Lower leg skin (tissue), 4 donors: ENCODE measurements around the gene ZNF415. TPM values are rescaled to one million over a fixed set of nuclear protein-coding genes. Genes with fewer than 3 reads are reported as not detected.

Experiments
- DNase-seq, 2 donors: peaks; one replicate each; pipeline ENCODE4 v3.0.0-alpha.2; 2019; ENCODE audit warnings: low spot score in 2 of 2
- H3K4me3 ChIP-seq: fragments of 200-600 bp; sonication (generic); 2 replicates; pipeline ENCODE4 v1.5.1; 2017; ENCODE audit warnings: mild to moderate bottlenecking, low read depth; ENCODE audit not compliant: poor library complexity, severe bottlenecking
- CTCF ChIP-seq, 3 donors: fragments of 450-650 bp; IDR thresholded peaks; one replicate each; pipeline ENCODE4 v1.5.1; 2016; ENCODE audit warnings: antibody characterized with exemption in 3 of 3, mild to moderate bottlenecking in 3 of 3, moderate library complexity in 2 of 3
- POLR2A ChIP-seq, 2 donors: fragments of 450-650 bp; IDR thresholded peaks; one replicate each; pipeline ENCODE4 v1.6.1; 2016 to 2017; ENCODE audit warnings: antibody characterized with exemption in 2 of 2, mild to moderate bottlenecking in 1 of 2, moderate library complexity in 1 of 2
- WGBS, 2 donors: methylation state at CpG; one replicate each; pipeline ENCODE4 v1.1.5; 2018; 5-methylcytosine and 5-hydroxymethylcytosine counted together
- intact Hi-C: fragments of 100-400 bp; cut with DNase I; formaldehyde crosslinking; loops from one replicate; pipeline ENCODE4 v1.15.0; 2023; ENCODE audit warnings: low total_unique reads
- total RNA-seq, 4 donors: library from RNA; depleted of rRNA; stranded (reverse); fragments of >200 nt; gene quantifications; one replicate each; pipeline ENCODE4 v1.1.0, GENCODE V29; 2016

The ZNF415 gene
- total RNA-seq, 4 donors from 2014 or later: 1.1 to 7.4 (median 5.1) TPM

GRCh38 chr19:53057904-53058580 lies 74.7 kb downstream of the ZNF415 start:
- no peak for DNase-seq
- 5% methylated on average over 58 of the region's 59 CpGs for WGBS, 2 donors

More at GRCh38 chr19:53057904-53058580, 74.7 kb downstream of the ZNF415 start:
- intact Hi-C loops: no loop called here
- TF ChIP-seq CTCF (IDR thresholded peaks at IDR 0.05): no peak
- TF ChIP-seq POLR2A (IDR thresholded peaks at IDR 0.05): no peak
- no peak overlapping the region for H3K4me3 ChIP-seq

Other genes starting within 250 kb of the ZNF415 start
- gene ZNF320, start 235.3 kb downstream of the ZNF415 start, total RNA-seq: 10 to 100 TPM in 3 of 4 donors, 1 to 10 TPM in 1; 1.2 to 15.3 (median 12.4) TPM
- 1 to 10 TPM; 1.6 to 3.7 (median 3.2) TPM for gene ZNF888, start 209.5 kb downstream of the ZNF415 start, total RNA-seq
- gene ZNF816, start 170.0 kb downstream of the ZNF415 start, total RNA-seq: 10 to 100 TPM in 1 of 4 donors, 1 to 10 TPM in 3; 3.2 to 17.8 (median 5.5) TPM
- not detected for gene ERVV-1, start 119.0 kb downstream of the ZNF415 start, total RNA-seq
- gene ERVV-2, start 88.2 kb downstream of the ZNF415 start, total RNA-seq: not detected
- gene ZNF160, start 29.5 kb downstream of the ZNF415 start, total RNA-seq: 10 to 100 TPM; 22.6 to 38.0 (median 27.4) TPM
- gene ZNF347, start 26.1 kb upstream of the ZNF415 start, total RNA-seq: 1 to 10 TPM; 5.3 to 9.3 (median 7.3) TPM
- gene ZNF665, start 60.4 kb upstream of the ZNF415 start, total RNA-seq: 1 to 10 TPM; 2.4 to 4.9 (median 3.4) TPM
- gene ZNF677, start 122.0 kb upstream of the ZNF415 start, total RNA-seq: 10 to 100 TPM; 11.5 to 21.0 (median 17.8) TPM
- gene VN1R2, start 125.4 kb upstream of the ZNF415 start, total RNA-seq: not detected
- not detected for gene VN1R4, start 134.8 kb upstream of the ZNF415 start, total RNA-seq
- gene ZNF845, start 200.8 kb upstream of the ZNF415 start, total RNA-seq: 1 to 10 TPM; 4.7 to 7.9 (median 7.0) TPM
- 10 to 100 TPM in 2 of 4 donors, 1 to 10 TPM in 2; 6.5 to 13.1 (median 10.1) TPM for gene ZNF525, start 232.8 kb upstream of the ZNF415 start, total RNA-seq